NOMO-1 treated with dmso at 0.1 percent for 144 hours (cell line): ENCODE data around the gene EID1.

Source experiments
- DNase-seq: peaks from one replicate; lab custom pipeline; 2025; ENCODE audit not compliant: unreplicated experiment; lab: John Stamatoyannopoulos, UW

The EID1 gene

DNA sequence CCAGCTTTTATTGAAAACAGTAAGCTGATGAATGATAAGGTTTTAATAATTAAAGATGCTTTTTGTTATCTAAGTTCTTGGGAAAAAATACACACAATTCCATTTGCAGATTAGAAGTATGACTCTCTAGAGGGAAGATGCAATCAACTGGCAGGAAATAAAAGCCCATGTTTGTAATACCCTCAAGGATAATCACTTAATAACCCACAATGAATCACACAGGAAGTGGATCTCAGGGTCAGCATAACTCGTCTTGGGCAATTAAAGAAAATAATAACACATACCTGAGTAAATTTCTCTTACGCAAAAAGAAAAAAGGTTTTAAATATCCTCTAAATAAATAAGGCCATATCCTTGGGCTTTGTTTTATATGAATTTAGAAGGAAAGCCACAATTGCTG is 9.4 kb upstream of the EID1 start:
- DNase-seq = no peak

DNA sequence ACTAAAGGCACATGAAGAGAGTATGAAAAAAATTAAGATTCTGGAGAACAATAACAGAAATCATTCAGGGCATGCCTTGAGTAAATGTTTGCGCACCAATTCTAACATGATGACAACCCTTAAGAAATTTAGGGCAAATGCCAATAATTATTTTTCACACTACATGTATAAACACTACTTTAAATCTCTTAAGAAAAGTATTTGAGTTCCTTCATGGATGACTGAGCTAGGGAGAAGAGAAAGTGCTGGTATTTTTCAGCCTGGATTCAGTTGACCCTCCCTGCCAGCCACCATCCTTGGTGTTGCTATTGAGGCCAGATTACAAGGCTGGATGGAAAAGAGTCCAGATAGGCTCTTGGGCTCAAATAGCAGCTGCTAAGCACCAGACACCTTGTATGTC is 8.0 kb upstream of the EID1 start:
- no peak for DNase-seq

DNA sequence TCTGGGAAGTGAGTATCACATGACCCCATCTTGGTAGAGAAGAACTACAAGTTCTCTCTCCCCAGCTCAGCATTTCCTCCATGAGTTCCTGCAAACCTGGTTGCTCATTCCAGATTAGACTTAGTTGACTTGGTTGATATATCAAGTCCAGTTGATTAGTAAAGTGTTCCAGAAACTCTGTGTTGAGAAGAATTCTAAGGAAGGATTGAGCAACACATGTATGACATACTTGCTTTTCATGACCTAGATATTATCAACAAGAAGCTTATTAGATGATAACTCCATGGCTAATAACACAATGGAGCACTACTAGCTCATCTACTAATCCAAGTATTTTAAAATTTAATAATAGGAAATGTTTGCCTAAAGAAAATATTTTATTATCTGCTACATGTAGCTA is 6.4 kb upstream of the EID1 start:
- DNase-seq = no peak

DNA sequence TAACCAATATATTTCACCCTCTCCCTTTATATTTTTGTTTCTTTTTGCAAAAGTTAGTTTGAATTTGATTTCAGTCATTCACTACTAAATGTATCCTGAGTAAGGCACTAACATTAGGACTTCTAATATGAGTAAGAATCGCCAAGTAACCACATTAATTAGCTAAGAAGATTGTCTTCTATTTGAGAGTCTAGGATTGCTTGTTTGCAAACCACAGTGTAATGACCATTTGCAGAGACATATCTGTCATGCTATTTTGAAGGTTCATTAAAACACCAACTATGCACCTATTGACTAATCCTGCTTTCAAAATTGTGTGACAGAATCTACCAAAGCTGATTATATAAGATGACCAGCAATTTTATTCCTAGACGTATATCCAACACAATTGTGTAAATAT is 5.3 kb upstream of the EID1 start:
- DNase-seq = no peak

DNA sequence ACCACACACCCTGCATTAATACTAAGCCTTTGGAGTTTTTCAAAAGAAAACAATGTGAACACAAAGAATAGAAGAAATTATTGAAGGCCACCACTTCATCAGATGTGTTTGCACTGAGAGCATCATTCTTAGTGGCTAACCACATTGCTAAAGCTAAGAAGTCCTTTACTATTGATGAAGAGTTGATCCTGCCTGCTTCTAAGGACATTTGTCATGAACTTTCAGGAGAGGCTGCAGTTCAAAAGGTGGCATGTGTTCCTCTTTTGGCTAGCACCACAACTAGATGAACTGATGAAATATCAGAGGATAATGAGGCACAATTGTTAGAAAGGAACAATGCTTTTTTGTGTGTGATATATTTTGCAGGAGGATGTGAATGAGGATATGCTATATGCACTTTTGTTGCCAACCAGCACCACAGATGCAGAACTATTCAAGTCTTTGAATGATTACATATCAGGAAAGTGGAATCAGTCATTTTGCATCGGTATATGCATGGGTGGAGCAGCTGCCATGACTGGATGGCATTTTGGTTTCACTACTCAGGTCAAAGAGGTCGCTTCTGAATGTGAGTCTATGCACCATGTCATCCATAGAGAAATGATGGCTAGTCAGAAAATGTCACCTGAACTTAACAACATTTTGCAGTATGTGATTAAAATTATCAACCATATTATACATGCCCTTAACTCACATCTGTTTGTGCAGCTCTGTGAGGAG is 2.5 kb upstream of the EID1 start:
- DNase-seq = no peak

DNA sequence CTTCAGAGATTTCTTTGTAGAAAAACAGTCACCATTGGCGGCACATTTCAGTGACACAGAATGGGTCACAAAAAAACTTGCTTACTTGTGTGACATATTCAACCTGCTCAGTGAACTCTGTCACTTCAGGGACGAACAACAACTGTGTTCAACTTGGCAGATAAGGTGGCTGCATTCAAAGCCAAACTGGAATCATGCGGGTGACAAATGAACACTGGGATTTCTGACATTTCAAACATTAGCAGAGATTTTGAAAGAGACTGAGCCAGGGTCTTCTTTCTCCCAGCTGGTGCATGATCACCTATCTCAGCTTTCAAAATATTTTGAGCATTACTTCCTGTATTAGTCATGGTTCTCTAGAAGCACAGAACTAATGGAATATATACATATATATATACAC is 1.9 kb upstream of the EID1 start:
- no peak for DNase-seq

DNA sequence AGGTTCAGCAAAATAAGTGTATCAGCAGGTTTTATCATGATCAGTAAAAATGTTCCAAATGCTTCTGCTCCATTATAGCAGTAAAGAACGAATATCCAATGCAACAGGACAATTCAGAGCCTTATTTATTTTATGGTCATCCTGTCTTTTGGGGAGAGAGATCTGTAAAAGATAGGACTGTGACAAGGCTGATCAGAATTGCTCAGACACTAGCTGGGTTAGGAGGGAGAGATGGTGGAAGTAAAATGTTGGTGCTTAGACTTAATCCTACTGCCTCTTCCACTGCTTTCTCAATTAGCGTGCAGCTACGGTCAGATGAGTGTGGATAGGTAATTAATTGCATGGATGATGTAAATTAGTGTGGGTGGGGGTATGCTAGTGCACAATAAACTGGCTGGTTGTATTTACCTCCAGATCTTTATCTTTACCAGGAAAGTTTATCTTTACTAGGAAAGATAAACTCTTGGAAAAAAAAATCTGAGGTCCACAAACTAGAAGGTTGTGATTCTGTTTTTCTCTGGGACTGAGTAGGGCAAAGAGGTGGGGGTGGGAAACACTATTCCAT is 2.2 kb downstream of the EID1 start:
- DNase-seq = no peak

DNA sequence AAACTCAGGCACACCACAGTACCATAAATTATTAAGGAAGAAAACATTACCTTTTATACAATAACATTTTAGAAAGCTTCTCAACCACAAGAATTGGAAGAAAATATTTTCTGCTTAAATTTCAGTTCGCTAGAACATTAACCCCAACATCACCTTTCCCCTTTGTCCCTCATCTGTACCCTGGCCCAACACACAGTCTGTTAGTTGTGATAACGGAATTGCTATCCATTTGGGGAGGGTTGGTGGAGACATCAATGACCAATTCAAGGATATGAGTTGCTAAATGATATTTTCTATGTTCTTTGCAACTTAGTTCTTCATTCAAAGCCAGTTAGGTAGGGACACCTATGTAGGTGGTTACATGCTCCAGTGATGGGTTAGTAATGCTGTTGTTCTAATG is 5.8 kb downstream of the EID1 start:
- DNase-seq = no peak

DNA sequence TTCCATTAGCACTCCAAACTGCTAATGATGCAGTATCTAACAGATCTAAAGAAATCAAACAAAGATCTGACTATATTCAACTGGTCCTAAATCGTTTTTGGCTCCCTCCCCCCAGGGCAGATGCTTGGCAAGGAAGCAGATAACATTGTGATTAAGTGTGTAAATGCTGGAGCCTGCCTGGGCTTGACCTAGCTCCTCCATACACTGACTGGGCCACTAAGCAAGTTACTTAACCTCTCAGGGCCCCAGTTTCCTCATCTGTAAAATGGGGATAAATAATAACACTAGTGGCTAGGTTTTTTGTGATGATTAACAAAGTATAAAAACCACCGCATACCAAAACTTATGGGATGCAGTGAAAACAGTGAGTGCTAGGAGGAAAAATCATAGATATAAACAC is 9.2 kb downstream of the EID1 start:
- no peak for DNase-seq

DNA sequence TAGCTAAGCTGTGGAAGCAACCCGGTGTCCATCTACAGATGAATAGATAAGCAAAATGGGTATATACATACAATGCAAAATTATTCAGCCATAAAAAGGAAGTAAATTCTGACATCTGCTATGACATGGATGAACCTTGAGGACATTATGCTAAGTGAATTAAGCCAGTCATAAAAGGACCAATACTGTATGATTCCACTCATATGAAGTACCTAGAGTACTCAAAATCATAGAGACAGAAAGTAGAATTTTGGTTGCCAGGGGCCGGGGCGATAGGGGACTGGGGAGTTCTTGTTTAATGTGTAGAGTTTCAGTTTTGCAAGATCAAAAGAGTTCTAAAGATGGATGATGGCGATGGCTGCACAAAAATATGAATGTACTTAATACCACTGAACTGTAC is 10.3 kb downstream of the EID1 start:
- no peak for DNase-seq

DNA sequence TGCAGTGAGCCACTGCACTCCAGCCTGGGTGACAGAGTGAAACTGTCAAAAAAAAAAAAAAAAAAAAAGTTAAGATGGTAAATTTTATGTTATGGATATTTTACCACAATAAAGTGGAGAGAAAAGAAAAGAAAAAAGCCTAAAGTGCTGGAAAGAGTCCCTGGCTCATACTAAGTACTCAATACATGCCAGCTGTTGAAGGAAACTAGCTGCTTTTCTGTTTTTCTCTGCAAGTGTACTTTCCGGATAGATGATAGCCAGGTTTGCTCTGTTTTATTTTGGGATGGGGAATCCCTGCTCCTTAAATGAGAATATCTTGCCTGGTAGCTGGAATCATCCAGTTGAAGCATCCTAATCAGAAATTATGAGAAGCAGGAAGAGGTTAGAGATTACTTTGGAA is 10.9 kb downstream of the EID1 start:
- DNase-seq = no peak

DNA sequence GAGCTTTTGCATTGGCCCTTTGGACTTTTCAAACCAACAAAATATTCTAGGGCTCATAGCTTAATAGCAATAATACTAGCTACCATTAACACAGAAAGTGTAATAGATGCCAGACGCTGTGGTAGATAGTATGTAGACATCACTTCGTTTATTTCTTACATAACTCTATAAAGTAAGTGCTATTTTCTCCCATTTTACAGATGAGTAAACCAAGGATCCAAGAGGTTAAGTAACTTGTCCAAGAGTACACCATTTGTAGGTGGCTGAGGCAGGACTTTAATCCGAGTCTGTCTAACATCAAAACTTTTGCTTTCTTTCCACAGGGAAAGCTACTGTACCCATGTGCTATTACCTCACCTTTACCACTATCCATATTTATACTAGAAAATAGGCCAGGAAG is 12.0 kb downstream of the EID1 start:
- no peak for DNase-seq

DNA sequence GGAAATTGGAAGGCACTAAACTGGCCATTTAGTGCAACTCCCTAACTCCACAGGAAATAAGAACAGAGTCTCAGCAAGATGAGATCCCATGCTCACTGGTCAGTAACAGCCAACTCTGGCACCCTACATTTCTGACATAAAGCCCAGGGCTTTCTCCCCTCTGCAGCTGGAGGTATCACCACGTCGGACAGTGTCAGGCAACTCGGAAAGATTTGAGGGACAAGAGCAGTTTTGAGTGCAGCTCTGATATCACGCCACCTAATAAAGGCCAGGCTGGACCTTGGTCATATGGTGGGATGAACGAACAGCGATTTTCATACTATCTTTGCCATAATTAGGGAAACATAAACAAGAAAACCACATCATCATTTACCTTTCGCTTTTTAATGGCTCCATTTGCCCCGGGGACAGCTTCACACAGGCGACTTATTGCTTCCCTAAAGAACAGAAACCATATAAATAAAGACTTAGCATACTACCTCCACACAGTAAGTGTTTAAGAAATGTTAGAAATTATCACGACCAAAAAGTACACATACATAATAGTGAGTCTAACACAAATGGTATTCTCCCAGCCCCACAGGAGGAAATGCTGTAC is 12.5 kb downstream of the EID1 start:
- no peak for DNase-seq

DNA sequence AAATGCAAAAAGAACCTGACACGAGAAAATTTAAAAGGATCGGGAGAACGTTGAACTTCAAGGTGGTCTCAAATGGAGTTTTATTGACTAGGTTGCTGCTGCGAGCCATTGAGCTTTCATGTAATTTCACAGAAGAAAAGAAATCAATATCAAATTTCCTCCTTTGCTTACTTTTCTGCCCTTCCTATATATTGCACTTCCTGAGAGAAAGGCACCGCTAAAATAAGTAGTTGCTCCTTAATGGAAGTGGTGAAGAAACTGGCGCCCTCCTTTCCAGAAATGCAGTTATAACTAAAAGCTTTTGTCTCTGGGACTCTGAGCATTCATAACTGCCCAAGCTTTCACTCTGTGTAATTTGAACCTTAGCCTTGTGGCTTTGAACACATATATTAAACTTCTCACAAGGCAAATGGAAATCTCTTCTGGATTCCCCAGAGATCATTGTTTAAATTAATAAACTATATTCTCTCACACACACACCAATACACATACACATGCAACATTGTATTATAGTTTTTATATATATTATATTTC is 13.4 kb downstream of the EID1 start:
- DNase-seq = no peak

DNA sequence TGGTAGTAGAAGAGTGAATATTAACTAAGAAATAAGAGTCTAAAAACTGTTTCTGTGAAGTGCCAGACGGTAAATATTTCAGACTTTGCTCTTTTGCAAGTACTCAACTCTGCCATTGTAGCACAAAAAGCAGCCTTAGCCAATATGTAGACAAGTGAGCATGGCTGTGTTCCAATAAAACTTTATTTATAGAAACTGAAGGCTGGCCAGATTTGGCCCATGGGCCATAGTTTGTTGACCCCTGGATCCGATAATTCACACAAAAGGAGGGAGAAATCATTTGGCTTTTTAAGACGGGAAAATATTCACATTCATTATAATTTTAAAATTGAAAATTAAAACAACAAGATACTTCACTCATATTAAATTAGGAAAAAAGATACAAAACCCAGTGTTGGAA is 15.4 kb downstream of the EID1 start:
- no peak for DNase-seq

DNA sequence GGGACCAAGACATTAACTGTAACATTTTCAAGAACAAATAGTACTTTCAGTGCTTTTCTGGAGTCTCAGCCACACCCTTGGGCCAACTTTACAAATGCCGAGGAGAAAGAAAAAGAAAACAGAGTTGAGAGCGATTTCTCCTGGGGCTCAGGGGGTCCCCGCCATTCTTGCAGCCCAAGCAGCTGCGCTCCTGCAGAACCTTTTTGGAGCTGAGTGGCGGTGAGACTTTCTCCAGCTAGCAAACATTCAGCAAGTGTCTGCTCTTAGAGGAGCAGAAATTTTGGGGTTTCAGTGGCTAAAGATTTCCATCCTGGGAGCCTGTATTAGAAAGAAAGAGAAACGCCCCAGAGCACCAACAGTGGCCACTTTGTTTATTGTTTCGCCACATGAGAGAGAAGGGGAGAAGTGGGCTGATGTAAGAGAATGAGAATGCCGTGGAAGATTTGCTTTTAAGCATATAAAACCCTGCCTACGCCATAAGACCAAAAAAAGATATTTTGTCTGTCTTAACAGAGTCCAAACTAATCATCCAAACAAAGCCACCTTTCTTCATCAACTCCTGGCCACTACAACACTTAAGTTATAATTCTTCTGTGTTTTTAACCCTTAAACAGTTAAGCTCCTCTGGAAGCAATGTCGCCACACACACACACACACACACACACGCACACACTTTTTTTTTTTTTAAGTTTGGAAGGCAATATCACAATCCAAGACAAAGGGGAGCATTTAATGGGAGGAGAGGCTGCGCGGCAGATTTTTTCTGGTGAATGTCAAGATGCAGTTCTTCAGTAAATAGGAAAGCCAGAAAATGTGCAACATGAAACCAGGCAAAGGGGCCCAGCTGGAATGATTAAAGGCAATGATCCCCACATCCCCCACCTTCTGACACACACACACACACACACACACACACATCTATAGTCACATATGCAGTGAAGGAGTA is 19.2 kb downstream of the EID1 start:
- no peak for DNase-seq

DNA sequence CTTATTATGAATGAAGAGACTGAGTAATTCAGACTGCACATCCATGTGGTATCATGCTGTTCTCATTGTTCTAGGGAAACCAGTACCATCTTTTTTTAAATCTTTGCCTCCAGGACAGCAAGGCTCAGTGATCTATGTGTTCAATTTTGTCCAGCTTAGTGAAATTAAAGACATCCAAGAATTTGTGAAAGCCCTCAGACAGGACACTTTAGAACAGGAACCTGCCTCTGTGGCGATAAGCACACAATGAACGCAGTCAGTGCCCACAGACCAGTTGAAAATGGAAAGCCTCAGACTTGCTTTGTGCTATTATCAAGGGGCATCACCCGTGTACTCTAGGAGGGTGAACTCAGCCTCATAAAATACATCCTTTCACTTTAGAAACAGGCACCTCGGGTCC is 20.1 kb downstream of the EID1 start:
- DNase-seq = no peak

DNA sequence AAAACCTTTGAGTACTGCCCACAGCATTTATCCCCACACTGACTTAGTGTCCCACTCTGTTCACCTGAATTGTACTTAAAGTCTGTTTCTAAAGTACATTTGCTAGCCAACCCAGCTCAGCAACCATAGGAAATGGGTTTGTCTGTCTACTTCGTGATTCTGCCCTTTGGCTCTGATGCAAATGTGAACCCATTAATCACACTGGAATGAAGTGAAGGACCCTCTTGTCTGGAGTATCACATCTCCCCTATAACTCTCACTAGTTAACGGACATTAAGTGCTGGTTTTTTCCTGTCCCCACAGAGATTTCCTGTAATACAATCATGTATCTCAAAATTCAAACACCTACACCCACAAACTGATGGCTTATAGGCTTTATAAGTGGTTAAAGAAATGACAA is 20.5 kb downstream of the EID1 start:
- no peak for DNase-seq

DNA sequence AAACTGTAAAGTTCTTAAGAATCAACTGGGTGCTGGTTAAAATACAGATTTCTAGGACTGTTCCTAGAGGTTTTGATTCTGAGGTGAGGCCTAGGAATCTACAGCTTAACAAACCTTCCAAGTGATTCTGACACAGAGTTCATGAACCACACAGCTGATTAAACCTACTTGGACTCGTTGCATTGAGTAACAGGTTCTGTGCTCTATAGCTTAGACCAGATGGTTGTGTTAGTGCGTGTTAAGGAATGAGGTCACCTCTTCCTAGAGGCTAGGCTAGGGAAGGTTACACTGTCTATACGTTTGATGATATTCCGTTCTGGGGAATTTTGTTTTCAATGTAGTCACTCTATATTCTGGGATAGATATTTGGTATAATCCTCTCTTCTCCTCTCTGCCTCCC is 21.9 kb downstream of the EID1 start:
- DNase-seq = no peak

DNA sequence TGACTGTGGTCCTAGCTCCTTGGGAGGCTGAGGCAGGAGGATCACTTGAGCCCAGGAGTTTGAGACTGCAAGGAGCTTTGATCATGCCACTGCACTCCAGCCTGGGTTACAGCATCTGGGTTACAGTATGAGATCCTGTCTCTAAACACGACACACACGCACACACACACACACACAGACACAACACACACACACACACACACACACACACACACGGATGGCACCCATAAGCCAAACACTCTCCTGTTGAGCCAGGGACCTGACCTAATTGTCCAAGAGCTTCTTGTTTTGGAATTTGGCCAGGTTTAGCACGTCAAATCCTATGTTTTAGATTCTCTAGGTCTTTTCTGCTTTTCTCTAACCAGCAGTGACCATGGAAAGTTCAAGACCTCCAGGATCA is 26.8 kb downstream of the EID1 start:
- DNase-seq = no peak

DNA sequence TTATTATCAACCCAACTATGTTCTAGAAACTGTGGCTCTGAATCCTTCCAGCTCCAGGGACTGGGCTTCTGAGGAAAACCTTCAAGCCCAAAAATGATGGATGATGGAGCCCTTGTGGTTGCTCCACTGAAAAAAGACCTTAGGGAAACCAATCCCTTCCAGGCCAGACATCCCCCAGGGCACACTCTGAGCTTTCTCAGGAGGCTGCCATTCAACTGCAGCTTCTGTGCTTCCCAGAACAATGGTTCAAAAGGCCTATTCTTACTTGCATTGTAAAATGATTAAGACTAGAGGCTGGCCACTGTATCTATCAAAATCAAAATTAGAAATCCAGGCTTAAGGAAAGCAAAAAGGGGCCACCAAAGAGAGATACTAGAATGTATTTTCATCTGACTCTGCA is 27.3 kb downstream of the EID1 start:
- DNase-seq = no peak

DNA sequence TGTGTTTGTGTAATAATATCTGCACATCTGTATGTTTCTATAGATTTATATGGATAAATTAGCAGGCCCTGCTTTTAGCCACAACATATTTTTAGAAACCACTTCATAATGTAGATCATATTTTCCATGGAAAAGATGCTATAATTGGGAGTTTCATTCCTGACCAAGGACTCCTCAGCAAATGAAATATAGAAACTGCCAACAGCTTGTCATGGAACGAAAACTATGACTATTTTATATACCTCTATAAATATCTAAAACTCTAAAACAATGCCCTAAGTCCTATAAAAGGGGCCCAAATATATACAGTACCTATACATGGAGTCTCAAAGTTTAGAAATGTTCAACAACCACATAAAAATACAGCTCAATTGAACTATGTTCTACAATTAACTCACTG is 27.9 kb downstream of the EID1 start:
- no peak for DNase-seq
